PC-3 (cell line): Measurements from ENCODE around the gene CDK4. TPM values are rescaled to one million over a fixed set of nuclear protein-coding genes. Genes with fewer than 3 reads are reported as not detected.

ENCODE experiments used
- ATAC-seq: fragments of 200-7000 bp; cut with Tn5 transposase; 2 replicates; pipeline ENCODE4 v1.9.1; 2020; ENCODE audit warnings: mild to moderate bottlenecking, moderate library complexity
- BruUV-seq: library from RNA; stranded (reverse); fragments of 400-500 nt; replicated peaks from 2 replicates; lab custom pipeline; 2021; lab: Mats Ljungman, UMichigan
- CTCF ChIA-PET: fragments of 300-600 bp; sonication (Branson Sonifier 250); formaldehyde crosslinking; loops from one replicate; lab custom pipeline; 2022; ENCODE audit warnings: antibody characterized with exemption; lab: Charles Lee
- POLR2A ChIA-PET: fragments of 300-600 bp; sonication (Branson Sonifier 250); formaldehyde crosslinking; loops from one replicate; lab custom pipeline; 2022; ENCODE audit warnings: antibody characterized with exemption; ENCODE audit not compliant: unreplicated experiment; lab: Charles Lee
- DNase-seq: peaks from one replicate; pipeline ENCODE4 v3.0.0-alpha.2; 2015
- H2AFZ ChIP-seq: fragments of 300-600 bp; sonication (generic); 2 replicates; pipeline ENCODE4 v1.6.0; 2016; ENCODE audit warnings: antibody characterized with exemption, low read length
- H3F3A ChIP-seq: fragments of 300-600 bp; sonication (generic); one replicate; pipeline ENCODE4 v1.6.0; 2017; ENCODE audit warnings: antibody characterized with exemption, low read length, control low read depth, mild to moderate bottlenecking; ENCODE audit not compliant: unreplicated experiment
- H3K27ac ChIP-seq: fragments of 300-600 bp; sonication (generic); 2 replicates; pipeline ENCODE4 v1.5.1; 2016; ENCODE audit warnings: mild to moderate bottlenecking, low read length
- H3K27me3 ChIP-seq: fragments of 300-600 bp; sonication (generic); 2 replicates; pipeline ENCODE4 v1.6.1; 2016; ENCODE audit warnings: low read length, mixed read lengths
- H3K36me3 ChIP-seq: fragments of 300-600 bp; sonication (generic); 2 replicates; pipeline ENCODE4 v1.6.1; 2016; ENCODE audit warnings: low read depth, mixed run types, low read length, mixed read lengths
- H3K4me1 ChIP-seq: fragments of 300-600 bp; sonication (generic); 2 replicates; pipeline ENCODE4 v1.5.1; 2016; ENCODE audit warnings: low read length; ENCODE audit not compliant: insufficient read depth
- H3K4me2 ChIP-seq: fragments of 300-600 bp; sonication (generic); 2 replicates; pipeline ENCODE4 v1.6.0; 2016; ENCODE audit warnings: low read length
- H3K4me3 ChIP-seq: fragments of 300-600 bp; sonication (generic); 2 replicates; pipeline ENCODE4 v1.5.1; 2016; ENCODE audit warnings: mild to moderate bottlenecking, low read length, mixed read lengths
- H3K79me2 ChIP-seq: fragments of 300-600 bp; sonication (generic); 2 replicates; pipeline ENCODE4 v1.6.1; 2017; ENCODE audit warnings: low read length, mixed read lengths
- H3K9ac ChIP-seq: fragments of 300-600 bp; sonication (generic); 2 replicates; pipeline ENCODE4 v1.6.0; 2016; ENCODE audit warnings: mild to moderate bottlenecking, low read length
- H3K9me2 ChIP-seq: fragments of 300-600 bp; sonication (generic); replicated peaks from 2 replicates; pipeline ENCODE4 v1.6.1; 2016; ENCODE audit warnings: mixed run types, low read length, mixed read lengths
- H3K9me3 ChIP-seq: fragments of 300-600 bp; sonication (generic); 2 replicates; pipeline ENCODE4 v1.6.1; 2016; ENCODE audit warnings: low read length, mixed read lengths
- H4K20me1 ChIP-seq: fragments of 300-600 bp; sonication (generic); 2 replicates; pipeline ENCODE4 v1.6.1; 2016; ENCODE audit warnings: low read length, mixed read lengths
- EZH2 ChIP-seq: fragments of 300-600 bp; sonication (generic); IDR thresholded peaks from one replicate; pipeline ENCODE4 v1.6.1; 2017; ENCODE audit warnings: antibody characterized with exemption, mild to moderate bottlenecking, low read length; ENCODE audit not compliant: unreplicated experiment
- EZH2phosphoT487 ChIP-seq: fragments of 300-600 bp; sonication (generic); IDR thresholded peaks from 2 replicates; pipeline ENCODE4 v1.6.1; 2018; ENCODE audit warnings: mild to moderate bottlenecking, antibody characterized with exemption, low read length, borderline replicate concordance
- intact Hi-C: fragments of 100-400 bp; cut with micrococcal nuclease; formaldehyde crosslinking; loops from 2 replicates; pipeline ENCODE4 v1.9.0; 2023
- total RNA-seq: library from RNA; depleted of rRNA; stranded (reverse); fragments of >200 nt; gene quantifications from 2 replicates; pipeline ENCODE4 v1.2.3, GENCODE V29; 2014
- TF ChIP-seq, protein P1 (sequence below): fragments of 300-600 bp; sonication (generic); conservative IDR thresholded peaks from 2 replicates; pipeline ENCODE4 v1.5.1; 2017; ENCODE audit warnings: antibody characterized with exemption, low read depth, mild to moderate bottlenecking, low read length

Gene CDK4
- total RNA-seq, 1 experiment from 2014 or later, result 212 TPM

DNA sequence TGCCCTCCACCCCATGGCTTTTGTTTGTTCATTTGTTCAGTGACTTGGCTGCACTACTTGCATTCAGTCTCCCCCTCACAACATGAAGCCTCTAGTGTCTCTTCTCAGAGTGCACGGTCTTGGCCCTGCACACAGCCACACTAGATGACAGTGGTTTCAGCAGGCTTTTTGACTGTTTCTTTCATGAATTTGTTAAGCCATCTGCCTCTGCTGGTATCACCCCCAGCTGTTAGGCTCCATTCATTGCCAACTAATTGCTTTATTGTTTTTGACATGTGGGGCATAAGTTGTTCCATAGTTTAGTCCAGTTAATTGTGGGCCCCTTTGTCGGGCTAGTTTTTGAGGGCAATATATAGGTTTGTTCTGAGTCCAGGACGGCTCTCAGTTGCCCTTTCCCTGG, 39.4 kb downstream of the CDK4 start:
- TF ChIP-seq EZH2, result no peak
- TF ChIP-seq EZH2phosphoT487, result no peak
- TF ChIP-seq, protein P1, sequence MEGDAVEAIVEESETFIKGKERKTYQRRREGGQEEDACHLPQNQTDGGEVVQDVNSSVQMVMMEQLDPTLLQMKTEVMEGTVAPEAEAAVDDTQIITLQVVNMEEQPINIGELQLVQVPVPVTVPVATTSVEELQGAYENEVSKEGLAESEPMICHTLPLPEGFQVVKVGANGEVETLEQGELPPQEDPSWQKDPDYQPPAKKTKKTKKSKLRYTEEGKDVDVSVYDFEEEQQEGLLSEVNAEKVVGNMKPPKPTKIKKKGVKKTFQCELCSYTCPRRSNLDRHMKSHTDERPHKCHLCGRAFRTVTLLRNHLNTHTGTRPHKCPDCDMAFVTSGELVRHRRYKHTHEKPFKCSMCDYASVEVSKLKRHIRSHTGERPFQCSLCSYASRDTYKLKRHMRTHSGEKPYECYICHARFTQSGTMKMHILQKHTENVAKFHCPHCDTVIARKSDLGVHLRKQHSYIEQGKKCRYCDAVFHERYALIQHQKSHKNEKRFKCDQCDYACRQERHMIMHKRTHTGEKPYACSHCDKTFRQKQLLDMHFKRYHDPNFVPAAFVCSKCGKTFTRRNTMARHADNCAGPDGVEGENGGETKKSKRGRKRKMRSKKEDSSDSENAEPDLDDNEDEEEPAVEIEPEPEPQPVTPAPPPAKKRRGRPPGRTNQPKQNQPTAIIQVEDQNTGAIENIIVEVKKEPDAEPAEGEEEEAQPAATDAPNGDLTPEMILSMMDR, result no peak
- CTCF ChIA-PET, result no interaction called here
- no peaks in the 10 kb centered on the region for H3K27me3 ChIP-seq

DNA sequence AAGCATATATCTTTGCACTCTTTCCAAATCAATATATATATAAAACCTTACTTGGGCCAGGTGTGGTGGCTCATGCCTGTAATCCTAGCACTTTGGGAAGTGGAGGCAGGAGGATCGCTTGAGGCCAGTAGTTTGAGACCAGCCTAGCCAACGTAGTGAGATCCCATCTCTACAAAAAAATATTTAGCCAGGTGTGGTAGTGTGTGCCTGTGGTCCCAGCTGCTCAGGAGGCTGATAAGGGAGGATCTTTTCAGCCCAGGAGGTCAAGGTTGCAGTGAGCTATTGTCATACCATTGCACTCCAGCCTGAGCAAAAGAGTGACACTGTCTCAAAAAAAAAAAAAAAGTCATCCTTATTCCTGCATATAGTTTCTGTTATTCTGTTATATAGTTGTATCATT, 43.8 kb downstream of the CDK4 start:
- BruUV-seq, result no TSS peak

More for the DNA sequence above, 39.4 kb downstream of the CDK4 start:
- Histone ChIP-seq H3K4me1 (no peaks in the 10 kb centered on the region), H3K9me3 (no peaks in the 10 kb centered on the region), H3K9ac (no peak overlapping the region), H3K9me2 (no peaks in the 10 kb centered on the region), H3K27ac (no peak overlapping the region), H3K4me3 (no peak overlapping the region), H3K4me2 (no peak overlapping the region), H4K20me1 (no peaks in the 10 kb centered on the region), H3F3A (no peaks in the 10 kb centered on the region), H3K79me2 (no peaks in the 10 kb centered on the region), H2AFZ (no peak overlapping the region), H3K36me3 (no peaks in the 10 kb centered on the region)
- no TSS peak for BruUV-seq
- intact Hi-C loops, result no loop called here
- ATAC-seq (no peak), DNase-seq (no peak)
- POLR2A ChIA-PET, result no interaction called here

DNA sequence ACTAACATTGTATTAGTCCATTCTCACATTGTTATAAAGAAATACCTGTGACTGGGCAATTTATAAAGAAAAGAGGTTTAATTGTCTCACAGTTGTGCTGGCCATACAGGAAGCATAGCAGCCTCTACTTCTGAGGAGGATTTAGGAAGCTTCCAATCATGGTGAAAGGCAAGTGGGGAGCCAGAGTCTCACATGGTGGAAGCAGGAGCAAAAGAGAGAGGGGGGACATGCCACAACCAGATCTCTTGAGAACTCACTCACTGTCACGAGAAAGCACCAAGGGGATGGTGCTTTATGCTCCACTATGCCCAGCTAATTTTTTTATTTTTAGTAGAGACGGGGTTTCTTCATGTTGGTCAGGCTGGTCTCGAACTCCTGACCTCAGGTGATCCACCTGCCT, 44.9 kb downstream of the CDK4 start:
- no peaks in the 10 kb centered on the region for H3K27me3 ChIP-seq
- no peaks in the 10 kb centered on the region for H3K4me1 ChIP-seq
- no peak overlapping the region for H3K9ac ChIP-seq
- H3K27ac ChIP-seq, result no peak overlapping the region
- intact Hi-C loops, result no loop called here
- H2AFZ ChIP-seq, result no peak overlapping the region
- ATAC-seq (no peak), DNase-seq (no peak)
- no peak overlapping the region for H3K4me3 ChIP-seq
- H4K20me1 ChIP-seq, result no peaks in the 10 kb centered on the region
- H3K79me2 ChIP-seq, result no peaks in the 10 kb centered on the region
- no peaks in the 10 kb centered on the region for H3F3A ChIP-seq
- H3K4me2 ChIP-seq, result no peak overlapping the region
- no peaks in the 10 kb centered on the region for H3K9me2 ChIP-seq
- ChIA-PET POLR2A (no interaction called here), CTCF (no interaction called here)
- TF ChIP-seq EZH2phosphoT487 (no peak), EZH2 (no peak)
- TF ChIP-seq, protein P1, result no peak
- no peaks in the 10 kb centered on the region for H3K9me3 ChIP-seq
- BruUV-seq, result no TSS peak
- H3K36me3 ChIP-seq, result peaks cover 21% of the 10 kb centered on the region

More for the DNA sequence above, 43.8 kb downstream of the CDK4 start:
- Histone ChIP-seq H3K9me2 (no peaks in the 10 kb centered on the region), H2AFZ (no peak overlapping the region), H3K9ac (no peak overlapping the region), H3K4me2 (no peak overlapping the region), H3K36me3 (peaks cover 11% of the 10 kb centered on the region), H3K27me3 (no peaks in the 10 kb centered on the region), H3F3A (no peaks in the 10 kb centered on the region), H3K27ac (no peak overlapping the region), H3K9me3 (no peaks in the 10 kb centered on the region), H3K4me1 (no peaks in the 10 kb centered on the region), H3K4me3 (no peak overlapping the region), H3K79me2 (no peaks in the 10 kb centered on the region), H4K20me1 (no peaks in the 10 kb centered on the region)
- TF ChIP-seq, protein P1, result no peak
- TF ChIP-seq EZH2phosphoT487 (no peak), EZH2 (no peak)
- ATAC-seq (no peak), DNase-seq (no peak)
- ChIA-PET POLR2A (interaction anchor here (0.6 kb wide), 1 partner anchor 36 kb away, joined by 4 read pairs; no protein-coding TSS in a partner anchor), CTCF (no interaction called here)
- intact Hi-C loops, result no loop called here
